Caco-2 (cell line): ENCODE results near the gene FOXL2. TPM values are rescaled to one million over a fixed set of nuclear protein-coding genes. Genes with fewer than 3 reads are reported as not detected.

Experiments
- BruUV-seq: library from RNA; stranded (reverse); fragments of 400-500 nt; replicated peaks from 2 replicates; lab custom pipeline; 2021; lab: Mats Ljungman, UMichigan
- CTCF ChIA-PET: fragments of 300-600 bp; sonication (Branson Sonifier 250); formaldehyde crosslinking; loops from one replicate; lab custom pipeline; 2022; ENCODE audit warnings: antibody characterized with exemption; lab: Charles Lee
- POLR2A ChIA-PET: fragments of 300-600 bp; sonication (Branson Sonifier 250); formaldehyde crosslinking; loops from one replicate; lab custom pipeline; 2022; ENCODE audit warnings: antibody characterized with exemption; lab: Charles Lee
- DNase-seq, 2 experiments: peaks; one replicate each; pipeline versions ENCODE4 v3.0.0 to v3.0.0-alpha.2; 2020 to 2022
- H3K27me3 ChIP-seq: replicated peaks from 2 replicates; pipeline ENCODE4 v1.6.0; 2011; ENCODE audit warnings: low read length; ENCODE audit not compliant: control insufficient read depth, insufficient read depth
- H3K36me3 ChIP-seq: 2 replicates; pipeline ENCODE4 v1.5.1; 2011; ENCODE audit warnings: low read length; ENCODE audit not compliant: control insufficient read depth, insufficient read depth
- H3K4me1 ChIP-seq: fragments of 250-450 bp; sonication (Bioruptor Pico); 2 replicates; pipeline ENCODE4 v1.5.1; 2020; ENCODE audit warnings: mild to moderate bottlenecking
- H3K4me3 ChIP-seq: 2 replicates; pipeline ENCODE4 v1.5.1; 2011; ENCODE audit warnings: low read depth, mild to moderate bottlenecking, control low read depth, low read length
- H3K9me3 ChIP-seq: fragments of 250-450 bp; sonication (Bioruptor Pico); 2 replicates; pipeline ENCODE4 v1.5.1; 2020; ENCODE audit warnings: mild to moderate bottlenecking, moderate library complexity
- H3K27ac Mint-ChIP-seq: one replicate; pipeline ENCODE4 v1.8.0; 2022; ENCODE audit warnings: mixed read lengths; ENCODE audit not compliant: unreplicated experiment
- H3K27me3 Mint-ChIP-seq: one replicate; pipeline ENCODE4 v1.8.0; 2022; ENCODE audit warnings: mixed read lengths; ENCODE audit not compliant: insufficient read depth, unreplicated experiment
- H3K36me3 Mint-ChIP-seq: one replicate; pipeline ENCODE4 v1.8.0; 2022; ENCODE audit warnings: mild to moderate bottlenecking, mixed read lengths; ENCODE audit not compliant: insufficient read depth, unreplicated experiment
- H3K4me1 Mint-ChIP-seq: one replicate; pipeline ENCODE4 v1.8.0; 2022; ENCODE audit warnings: low read depth, mixed read lengths; ENCODE audit not compliant: unreplicated experiment
- H3K4me3 Mint-ChIP-seq: one replicate; pipeline ENCODE4 v1.8.0; 2022; ENCODE audit warnings: mild to moderate bottlenecking, moderate library complexity, mixed read lengths; ENCODE audit not compliant: unreplicated experiment
- H3K9me3 Mint-ChIP-seq: one replicate; pipeline ENCODE4 v1.8.0; 2022; ENCODE audit warnings: mixed read lengths; ENCODE audit not compliant: unreplicated experiment
- CTCF ChIP-seq, 2 experiments: fragments of 200-600 bp in 1 of 2; IDR thresholded peaks; 1 replicate in 1 of 2; 2 replicates in 1 of 2; pipeline versions ENCODE4 v1.5.1 to v1.8.0; 2011 to 2022; ENCODE audit warnings: antibody characterized with exemption in 1 of 2, control low read depth in 1 of 2, inconsistent platforms in 1 of 2, low read depth in 1 of 2, low read length in 1 of 2, mild to moderate bottlenecking in 1 of 2, moderate library complexity in 1 of 2; ENCODE audit not compliant: insufficient read depth in 1 of 2, severe bottlenecking in 1 of 2, unreplicated experiment in 1 of 2
- intact Hi-C: fragments of 100-400 bp; cut with micrococcal nuclease; formaldehyde crosslinking; loops from one replicate; pipeline ENCODE4 v1.10.0; 2022; ENCODE audit not compliant: unreplicated experiment
- total RNA-seq: library from RNA; stranded (reverse); gene quantifications from 2 replicates; pipeline ENCODE4 v1.2.3, GENCODE V29; 2022

FOXL2 gene
- total RNA-seq, 1 experiment from 2014 or later, result 1.8 TPM

GRCh38 chr3:138941259-138941885, 5.6 kb downstream of the FOXL2 start:
- CTCF ChIA-PET, result interaction anchor here (1.3 to 1.4 kb wide), 3 partner anchors 18 to 388 kb away, joined by 3 to 4 read pairs (median 3); no protein-coding TSS in a partner anchor
- peak; percentile 63 to 73 for DNase-seq
- Histone ChIP-seq H3K9me3 (no peaks in the 10 kb centered on the region), H3K36me3 (no peaks in the 10 kb centered on the region), H3K4me3 (no peak overlapping the region), H3K27me3 (no peaks in the 10 kb centered on the region; the same call in 1 of the 2 replicates), H3K4me1 (peaks cover 5% of the 10 kb centered on the region)
- H3K27me3 Mint-ChIP-seq, result peaks cover 12% of the 10 kb centered on the region
- intact Hi-C loops, result loop anchor here (1.0 kb wide), 3 partner anchors 39 to 388 kb away; no protein-coding TSS in a partner anchor
- BruUV-seq, result no TSS peak
- H3K9me3 Mint-ChIP-seq, result no peaks in the 10 kb centered on the region
- no peak overlapping the region for H3K27ac Mint-ChIP-seq
- H3K4me1 Mint-ChIP-seq, result peaks cover 8% of the 10 kb centered on the region
- POLR2A ChIA-PET, result no interaction called here
- TF ChIP-seq CTCF (IDR thresholded peaks at IDR 0.05; ENCODE audit: insufficient read depth in 1 of 2, low read depth in 1 of 2, low read length in 1 of 2, severe bottlenecking in 1 of 2, unreplicated experiment in 1 of 2), result peak; percentile 43 to 88
- peaks cover 6% of the 10 kb centered on the region for H3K36me3 Mint-ChIP-seq
- H3K4me3 Mint-ChIP-seq, result no peak overlapping the region

GRCh38 chr3:138940446-138940845, 6.5 kb downstream of the FOXL2 start:
- H3K27me3 ChIP-seq, result no peaks in the 10 kb centered on the region; the same call in 1 of the 2 replicates
- POLR2A ChIA-PET, result no interaction called here
- H3K9me3 ChIP-seq, result no peaks in the 10 kb centered on the region
- H3K36me3 Mint-ChIP-seq, result peaks cover 6% of the 10 kb centered on the region
- no peak overlapping the region for H3K27ac Mint-ChIP-seq
- peaks cover 5% of the 10 kb centered on the region for H3K4me1 ChIP-seq
- BruUV-seq, result no TSS peak
- no peaks in the 10 kb centered on the region for H3K9me3 Mint-ChIP-seq
- no peak for TF ChIP-seq CTCF (IDR thresholded peaks at IDR 0.05; ENCODE audit: insufficient read depth in 1 of 2, low read depth in 1 of 2, low read length in 1 of 2, severe bottlenecking in 1 of 2, unreplicated experiment in 1 of 2)
- peaks cover 8% of the 10 kb centered on the region for H3K4me1 Mint-ChIP-seq
- H3K4me3 ChIP-seq, result no peak overlapping the region
- CTCF ChIA-PET, result interaction anchor here (1.3 kb wide), 2 partner anchors 17 to 389 kb away, joined by 3 to 4 read pairs; no protein-coding TSS in a partner anchor
- no peaks in the 10 kb centered on the region for H3K36me3 ChIP-seq
- H3K27me3 Mint-ChIP-seq, result peaks cover 12% of the 10 kb centered on the region
- no peak overlapping the region for H3K4me3 Mint-ChIP-seq
- DNase-seq, result no peak
- intact Hi-C loops, result no loop called here

- ChIA-PET CTCF (interaction anchor here (1.3 kb wide), 2 partner anchors 16 to 389 kb away, joined by 3 to 4 read pairs; no protein-coding TSS in a partner anchor), POLR2A (no interaction called here)
- no TSS peak for BruUV-seq
- peaks cover under 1% of the 10 kb centered on the region for H3K4me1 Mint-ChIP-seq
- Histone ChIP-seq H3K4me1 (no peaks in the 10 kb centered on the region), H3K27me3 (no peaks in the 10 kb centered on the region), H3K36me3 (no peaks in the 10 kb centered on the region), H3K4me3 (no peak overlapping the region), H3K9me3 (no peaks in the 10 kb centered on the region)
- no peaks in the 10 kb centered on the region for H3K36me3 Mint-ChIP-seq
- no peak for DNase-seq
- no peak overlapping the region for H3K4me3 Mint-ChIP-seq
- H3K9me3 Mint-ChIP-seq, result no peaks in the 10 kb centered on the region
- no peak for TF ChIP-seq CTCF (IDR thresholded peaks at IDR 0.05; ENCODE audit: insufficient read depth in 1 of 2, low read depth in 1 of 2, low read length in 1 of 2, severe bottlenecking in 1 of 2, unreplicated experiment in 1 of 2)
- H3K27ac Mint-ChIP-seq, result no peak overlapping the region
- intact Hi-C loops, result no loop called here
- peaks cover 8% of the 10 kb centered on the region for H3K27me3 Mint-ChIP-seq
Observed at GRCh38 chr3:138939561-138940241, 7.2 kb downstream of the FOXL2 start.
